T-helper 1 cell treated with Interleukin-12 subunit alpha and Interleukin-12 subunit beta and Interleukin-4 antibody, amounts not matched to agents 30 μg/mL and 1 μg/mL, for 36 hours (primary cell): Measurements from ENCODE around the gene ALDH3B2.
"Not testable (repeated sequence)": the region's sequence is repeated elsewhere in the genome, so short reads cannot be mapped to it uniquely, and the experiment has no call there.

Source experiments
- H3K27ac Mint-ChIP-seq: one replicate; pipeline ENCODE4 v1.8.0; 2021; ENCODE audit warnings: mild to moderate bottlenecking, mixed read lengths
- H3K27me3 Mint-ChIP-seq: one replicate; pipeline ENCODE4 v1.8.0; 2021; ENCODE audit warnings: low read depth, mixed read lengths
- H3K36me3 Mint-ChIP-seq: one replicate; pipeline ENCODE4 v1.8.0; 2021; ENCODE audit warnings: low read depth, mixed read lengths
- H3K4me1 Mint-ChIP-seq: one replicate; pipeline ENCODE4 v1.8.0; 2021; ENCODE audit warnings: low read depth, mixed read lengths
- H3K4me3 Mint-ChIP-seq: one replicate; pipeline ENCODE4 v1.8.0; 2021; ENCODE audit warnings: mild to moderate bottlenecking, moderate library complexity, mixed read lengths
- H3K9me3 Mint-ChIP-seq: one replicate; pipeline ENCODE4 v1.8.0; 2021; ENCODE audit warnings: mixed read lengths

ALDH3B2 gene

DNA sequence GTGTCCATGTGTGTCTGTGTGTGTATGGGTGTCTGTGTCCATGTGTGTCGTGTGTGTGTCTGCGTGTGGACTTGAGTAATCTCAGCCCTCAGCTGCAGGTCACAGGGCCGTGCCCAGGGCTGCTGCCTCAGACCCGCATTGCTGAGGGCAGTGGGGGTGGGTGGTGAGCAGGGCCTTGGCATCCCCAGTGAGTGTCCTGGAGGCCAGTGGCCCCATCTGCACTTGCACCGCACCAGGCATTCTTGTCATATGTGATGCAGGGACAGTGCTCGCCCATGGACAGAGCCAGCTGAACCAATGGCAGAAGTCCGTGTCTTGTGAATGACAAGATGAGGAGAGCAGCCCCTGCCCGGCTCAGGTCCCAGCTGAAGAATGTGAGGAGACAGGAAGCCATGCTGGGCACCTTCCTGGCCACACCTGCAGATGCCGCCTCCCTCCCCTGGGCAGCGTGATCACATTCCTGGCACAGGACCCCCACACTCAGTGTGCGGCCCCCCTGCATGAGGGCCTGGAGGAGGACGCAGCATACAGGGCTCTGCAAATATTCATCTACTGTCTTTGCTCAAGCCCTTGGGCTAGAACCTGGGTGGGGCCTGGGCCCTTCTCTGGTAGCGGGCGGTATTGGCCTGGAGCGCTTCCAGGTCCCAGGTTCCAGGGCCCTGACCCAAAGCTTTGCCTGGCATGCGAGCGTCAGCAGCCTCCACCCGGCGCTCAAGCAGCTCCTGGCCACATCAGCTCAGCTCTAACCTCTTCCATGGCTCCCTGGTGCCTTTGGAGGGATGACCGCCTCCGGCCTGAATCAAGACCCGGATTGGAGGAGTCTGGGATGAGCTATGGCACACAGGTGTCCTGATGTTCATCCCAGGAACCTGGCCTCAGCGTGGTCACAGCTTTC, 3.9 kb downstream of the ALDH3B2 start:
- H3K27me3 Mint-ChIP-seq: no peaks in the 10 kb centered on the region
- H3K36me3 Mint-ChIP-seq: no peaks in the 10 kb centered on the region
- H3K9me3 Mint-ChIP-seq: no peaks in the 10 kb centered on the region
- H3K4me1 Mint-ChIP-seq: no peaks in the 10 kb centered on the region
- no peak overlapping the region for H3K4me3 Mint-ChIP-seq
- H3K27ac Mint-ChIP-seq: no peak overlapping the region

DNA sequence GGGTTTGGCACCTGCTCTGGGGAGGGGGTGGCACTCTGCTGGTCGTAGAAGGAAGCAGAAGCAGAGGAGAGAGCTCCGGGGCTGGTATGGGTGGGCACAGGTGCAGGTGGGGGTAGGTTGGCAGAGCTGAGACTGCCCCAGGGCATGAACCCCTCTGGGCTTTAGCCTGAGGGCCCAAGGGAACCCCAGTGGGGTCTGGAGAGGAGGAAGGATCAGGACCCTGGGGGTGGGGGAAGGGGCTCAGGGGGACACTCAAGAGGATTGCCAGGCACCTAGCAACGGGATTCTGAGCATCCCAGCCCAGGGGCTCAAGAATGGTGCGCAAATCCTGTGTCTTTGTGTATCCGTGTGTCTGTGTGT, 6.3 kb downstream of the ALDH3B2 start:
- H3K27me3 Mint-ChIP-seq: no peaks in the 10 kb centered on the region
- no peaks in the 10 kb centered on the region for H3K36me3 Mint-ChIP-seq
- no peak overlapping the region for H3K27ac Mint-ChIP-seq
- H3K4me3 Mint-ChIP-seq: no peak overlapping the region
- H3K9me3 Mint-ChIP-seq: no peaks in the 10 kb centered on the region
- H3K4me1 Mint-ChIP-seq: no peaks in the 10 kb centered on the region

DNA sequence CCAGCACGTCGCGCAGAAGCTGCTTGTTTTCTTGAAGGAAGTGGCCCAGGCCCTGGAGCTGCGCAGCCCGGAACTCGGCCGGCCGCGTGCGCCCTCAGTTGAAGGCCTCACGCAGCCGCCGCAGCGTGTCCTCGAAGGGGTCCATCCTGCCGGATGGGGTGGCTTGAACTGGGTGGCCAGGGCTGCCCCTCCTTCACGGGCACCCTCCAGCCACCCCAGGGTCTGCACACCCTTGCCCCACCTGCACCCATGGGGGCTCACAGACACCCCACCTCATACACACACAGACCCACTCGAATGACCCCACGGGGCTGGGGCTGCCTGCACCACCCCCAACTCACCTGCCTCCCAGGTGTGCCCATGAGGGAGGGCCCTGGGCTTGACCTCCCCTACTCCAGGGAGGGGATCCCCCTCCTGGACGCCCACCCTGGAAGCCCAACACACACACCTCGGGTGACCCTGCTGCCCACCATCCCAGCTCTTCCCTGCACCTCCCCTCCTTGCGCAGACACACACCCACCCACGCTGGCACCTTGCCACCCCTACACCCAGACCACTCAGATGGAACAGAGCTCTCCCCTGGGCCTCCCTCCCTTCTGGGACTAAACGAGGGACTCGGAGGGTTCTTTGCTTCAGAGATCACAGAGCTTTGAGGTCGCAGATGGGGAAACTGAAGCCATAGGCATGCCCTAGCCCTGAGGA, 6.8 kb downstream of the ALDH3B2 start:
- Mint-ChIP-seq H3K4me1 (no peaks in the 10 kb centered on the region), H3K9me3 (no peaks in the 10 kb centered on the region), H3K36me3 (no peaks in the 10 kb centered on the region), H3K27me3 (no peaks in the 10 kb centered on the region), H3K27ac (no peak overlapping the region), H3K4me3 (no peak overlapping the region)

DNA sequence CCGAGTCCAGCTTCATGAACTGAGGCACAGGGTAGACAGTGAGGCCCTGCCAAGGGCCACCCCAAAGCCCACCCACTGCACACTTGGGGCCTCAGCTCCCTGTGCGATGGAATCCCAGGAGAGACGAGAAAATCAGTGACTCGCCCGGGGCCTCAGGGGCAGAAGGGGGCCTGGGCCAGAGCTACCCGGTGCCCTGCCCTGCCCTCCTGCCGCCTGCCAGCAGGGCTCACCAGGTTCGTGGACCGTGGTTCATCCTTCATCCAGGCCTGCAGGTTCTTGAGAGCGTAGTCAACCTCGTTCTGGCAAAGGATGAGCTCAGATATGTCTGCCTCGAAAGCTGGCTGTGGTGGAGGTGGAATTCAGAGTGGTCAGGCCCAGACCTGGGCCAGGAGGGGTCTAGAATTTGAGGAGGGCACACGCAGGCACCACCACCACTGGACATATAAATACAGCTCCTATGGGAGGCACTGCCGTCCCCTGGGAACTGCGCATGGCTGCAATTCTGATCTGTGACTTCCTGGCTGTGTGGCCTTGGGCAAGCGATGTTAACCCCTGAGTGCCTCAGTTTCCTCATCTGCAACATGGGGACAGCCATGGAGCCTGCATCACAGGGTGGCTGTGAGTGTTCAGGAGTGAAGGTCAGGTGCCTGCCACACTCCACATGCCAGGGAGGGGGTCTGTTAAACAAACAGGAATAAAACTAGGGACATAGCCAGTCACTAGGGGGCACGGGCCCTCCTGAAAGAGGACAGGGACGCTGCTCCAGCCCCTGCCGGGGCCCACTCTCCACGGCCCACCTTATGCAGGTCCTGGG, 7.5 kb downstream of the ALDH3B2 start:
- Mint-ChIP-seq H3K4me3 (no peak overlapping the region), H3K4me1 (no peaks in the 10 kb centered on the region), H3K27ac (no peak overlapping the region), H3K9me3 (no peaks in the 10 kb centered on the region), H3K27me3 (no peaks in the 10 kb centered on the region), H3K36me3 (no peaks in the 10 kb centered on the region)

DNA sequence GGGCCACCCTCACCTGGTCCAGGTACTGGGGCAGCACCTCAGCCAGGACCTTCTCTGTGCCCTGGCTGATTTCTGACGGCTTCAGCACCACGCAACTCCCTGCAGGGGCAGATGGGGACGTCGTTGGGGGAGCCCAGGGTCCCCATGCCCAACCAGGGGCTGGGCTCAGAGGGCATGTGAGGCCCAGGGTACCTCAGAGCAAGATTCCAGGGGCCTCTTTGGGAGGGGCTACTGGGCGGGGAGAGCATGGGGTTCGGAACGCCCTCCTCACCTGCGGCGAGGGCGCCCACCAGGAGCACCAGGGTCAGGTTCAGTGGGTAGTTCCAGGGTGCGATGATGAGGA, 8.1 kb downstream of the ALDH3B2 start:
- Mint-ChIP-seq H3K4me3 (no peak overlapping the region), H3K9me3 (no peaks in the 10 kb centered on the region), H3K36me3 (no peaks in the 10 kb centered on the region), H3K27ac (no peak overlapping the region), H3K4me1 (no peaks in the 10 kb centered on the region), H3K27me3 (peaks cover under 1% of the 10 kb centered on the region)

DNA sequence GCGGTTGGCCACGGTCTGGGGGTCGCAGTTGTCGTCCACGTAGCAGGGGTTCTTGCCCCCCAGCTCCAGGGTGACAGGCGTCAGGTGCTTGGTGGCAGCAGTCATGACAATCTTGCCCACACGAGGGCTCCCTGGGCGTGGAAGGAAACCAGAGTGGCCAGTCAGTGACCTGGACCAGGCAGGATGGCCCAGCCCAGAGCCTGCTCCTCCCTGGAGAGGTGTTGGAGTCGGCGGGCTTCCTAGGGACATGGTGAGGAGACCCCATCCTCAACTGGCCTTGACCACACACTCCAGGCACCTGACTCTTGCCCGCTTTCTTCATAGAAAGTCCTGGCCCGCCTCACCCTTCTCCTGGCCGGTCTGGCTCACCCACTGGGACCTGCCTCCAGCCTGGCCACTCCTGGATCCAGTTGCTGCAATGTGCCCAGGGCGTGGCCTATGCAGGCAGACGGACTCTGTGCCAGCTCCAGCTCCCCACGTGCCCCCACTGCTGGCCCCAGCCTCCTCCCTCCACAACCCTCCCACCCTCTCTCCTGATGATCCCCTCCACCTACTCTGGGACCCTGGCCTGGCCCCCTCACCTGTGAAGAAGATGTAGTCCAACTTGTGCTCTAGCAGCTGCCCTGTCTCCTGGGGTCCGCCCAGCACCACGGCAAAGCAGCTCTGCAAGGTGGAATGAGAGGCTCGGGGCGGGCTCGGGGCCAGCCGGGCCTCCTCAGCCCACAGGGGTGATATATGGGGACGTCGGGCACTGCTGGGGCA, 8.7 kb downstream of the ALDH3B2 start:
- Mint-ChIP-seq H3K4me1 (no peaks in the 10 kb centered on the region), H3K27ac (no peak overlapping the region), H3K4me3 (no peak overlapping the region), H3K27me3 (peaks cover 4% of the 10 kb centered on the region), H3K36me3 (no peaks in the 10 kb centered on the region), H3K9me3 (no peaks in the 10 kb centered on the region)

DNA sequence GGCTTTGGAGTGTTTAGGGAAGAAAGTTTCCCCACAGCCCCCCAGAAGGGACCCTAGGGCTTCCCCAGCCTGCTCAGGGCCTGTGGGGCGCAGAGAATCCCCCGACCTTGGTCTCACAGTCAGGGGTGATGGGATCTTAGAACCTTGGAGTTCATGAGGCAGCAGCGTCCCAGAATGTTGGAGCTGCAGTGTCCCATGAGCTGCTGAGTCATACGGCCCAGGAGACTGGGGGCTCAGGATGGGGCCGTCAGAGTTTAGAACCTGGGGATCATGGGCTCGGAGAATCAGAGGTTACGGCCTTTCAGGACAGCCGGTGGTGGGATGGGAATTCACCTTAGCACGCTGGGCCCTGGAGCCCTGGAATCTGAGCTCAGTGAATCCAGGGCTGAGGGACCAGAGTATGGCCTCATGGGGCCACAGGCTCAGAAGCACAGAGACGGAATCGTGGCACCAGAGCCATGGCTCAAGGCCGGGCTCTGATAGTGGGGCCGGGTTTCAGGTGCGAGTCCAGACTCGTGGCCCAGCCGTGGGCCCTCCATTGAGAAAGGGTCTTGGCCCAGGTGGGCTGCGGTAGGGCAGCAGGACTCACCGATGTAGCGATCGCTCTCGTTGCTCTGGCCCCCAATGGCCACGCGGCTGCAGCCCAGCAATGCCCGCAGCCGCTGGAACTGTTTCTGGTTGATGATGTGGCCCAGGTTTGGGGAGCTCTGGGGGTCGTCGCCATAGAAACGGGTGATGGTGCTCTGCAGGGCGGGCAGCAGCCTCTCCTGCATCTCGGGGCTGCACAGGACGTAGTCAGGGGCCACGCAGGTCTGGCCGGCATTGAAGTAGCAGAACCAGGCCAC, 9.5 kb downstream of the ALDH3B2 start:
- no peak overlapping the region for H3K27ac Mint-ChIP-seq
- no peaks in the 10 kb centered on the region for H3K9me3 Mint-ChIP-seq
- H3K4me1 Mint-ChIP-seq: no peaks in the 10 kb centered on the region
- H3K36me3 Mint-ChIP-seq: no peaks in the 10 kb centered on the region
- peaks cover 4% of the 10 kb centered on the region for H3K27me3 Mint-ChIP-seq
- H3K4me3 Mint-ChIP-seq: no peak overlapping the region

DNA sequence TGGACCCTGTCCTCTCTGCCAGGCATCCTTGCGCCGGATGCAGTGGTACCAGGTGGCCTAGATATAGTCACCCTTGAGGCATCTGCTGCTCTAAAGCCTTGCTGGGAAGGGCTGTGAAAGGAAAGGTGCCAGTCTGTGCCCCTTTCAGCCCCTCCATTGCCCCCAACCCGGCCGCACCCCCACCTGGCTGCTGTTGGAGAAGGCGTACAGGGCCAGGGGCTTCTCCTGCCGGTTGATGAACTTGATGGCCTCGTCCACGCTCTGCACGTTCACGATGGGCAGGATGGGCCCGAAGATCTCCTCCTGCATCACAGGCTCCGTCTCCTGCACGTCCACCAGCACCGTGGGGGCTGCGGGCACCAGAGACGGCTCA, 10.2 kb downstream of the ALDH3B2 start:
- no peak overlapping the region for H3K27ac Mint-ChIP-seq
- H3K9me3 Mint-ChIP-seq: no peaks in the 10 kb centered on the region
- no peak overlapping the region for H3K4me3 Mint-ChIP-seq
- H3K36me3 Mint-ChIP-seq: no peaks in the 10 kb centered on the region
- H3K27me3 Mint-ChIP-seq: peaks cover 4% of the 10 kb centered on the region
- no peaks in the 10 kb centered on the region for H3K4me1 Mint-ChIP-seq

DNA sequence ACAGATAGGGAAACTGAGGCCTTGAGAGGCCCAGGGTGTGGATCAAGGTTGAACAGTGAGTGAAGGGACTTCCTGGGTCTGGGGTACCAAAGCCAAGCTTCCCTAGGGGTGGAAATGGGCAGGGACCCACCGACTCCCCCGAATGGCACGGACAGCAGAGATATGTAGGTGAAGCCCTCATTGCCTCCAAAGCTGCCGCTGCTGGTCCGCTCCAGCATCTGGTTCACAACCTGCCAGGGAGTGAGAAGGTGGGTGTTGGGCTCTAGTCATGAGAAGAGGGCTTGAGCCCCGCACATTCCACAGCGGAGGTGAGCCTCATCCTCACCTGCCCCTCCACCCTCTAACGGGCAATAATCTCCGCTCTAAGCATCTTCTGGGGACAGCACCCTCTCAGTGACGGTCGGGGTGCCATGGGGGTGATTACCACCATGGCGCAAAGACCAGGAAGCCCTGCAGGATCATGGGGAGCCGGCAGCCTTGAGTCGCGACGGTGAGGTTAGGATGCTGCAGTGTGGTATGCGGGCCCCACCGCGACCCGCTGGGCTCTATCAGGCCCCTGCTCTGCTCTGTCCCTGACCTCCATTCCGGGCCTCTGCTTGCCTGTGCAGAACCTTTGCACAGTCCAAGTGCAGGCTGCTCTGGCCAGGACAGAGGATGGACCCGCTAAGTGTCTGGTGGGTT, 10.8 kb downstream of the ALDH3B2 start:
- Mint-ChIP-seq H3K36me3 (no peaks in the 10 kb centered on the region), H3K4me3 (no peak overlapping the region), H3K4me1 (peaks cover 3% of the 10 kb centered on the region), H3K27me3 (peaks cover 4% of the 10 kb centered on the region), H3K9me3 (no peaks in the 10 kb centered on the region), H3K27ac (no peak overlapping the region)

DNA sequence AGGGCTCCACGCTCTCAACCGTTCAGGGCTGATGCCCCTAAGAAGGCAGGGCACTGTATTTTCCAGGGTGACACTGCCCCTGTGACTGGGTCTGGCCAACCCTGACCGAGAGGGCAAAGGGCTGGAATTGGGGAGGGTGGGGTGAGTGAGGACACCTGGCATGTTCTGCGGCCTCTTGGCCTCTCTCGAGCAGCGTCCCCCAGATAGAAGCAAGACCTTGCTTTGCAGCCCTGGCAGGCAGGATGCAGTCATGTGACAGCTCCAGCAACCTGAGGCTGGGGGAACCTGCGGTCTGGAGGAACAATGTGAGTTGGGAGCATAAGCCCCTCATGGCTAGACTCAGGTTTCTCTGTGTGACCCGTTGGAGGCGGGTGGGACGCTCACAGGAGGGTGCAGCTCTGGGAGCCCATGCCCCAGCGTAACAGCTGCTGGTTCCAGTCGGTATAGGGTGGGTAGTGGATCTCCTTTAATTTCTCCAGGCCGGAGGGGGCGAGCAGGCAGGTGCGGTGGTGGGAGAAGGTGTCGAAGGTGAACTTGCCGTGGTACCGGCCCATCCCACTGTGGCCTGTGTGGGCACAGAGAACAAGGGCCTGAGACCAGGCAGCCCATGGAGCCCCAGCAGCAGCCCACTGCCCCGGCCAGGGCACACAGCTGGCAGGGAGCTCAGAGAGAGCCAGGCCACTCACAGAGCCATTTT, 11.4 kb downstream of the ALDH3B2 start:
- Mint-ChIP-seq H3K4me1 (peaks cover 3% of the 10 kb centered on the region), H3K4me3 (no peak overlapping the region), H3K27me3 (peaks cover 4% of the 10 kb centered on the region), H3K36me3 (no peaks in the 10 kb centered on the region), H3K9me3 (no peaks in the 10 kb centered on the region), H3K27ac (no peak overlapping the region)

DNA sequence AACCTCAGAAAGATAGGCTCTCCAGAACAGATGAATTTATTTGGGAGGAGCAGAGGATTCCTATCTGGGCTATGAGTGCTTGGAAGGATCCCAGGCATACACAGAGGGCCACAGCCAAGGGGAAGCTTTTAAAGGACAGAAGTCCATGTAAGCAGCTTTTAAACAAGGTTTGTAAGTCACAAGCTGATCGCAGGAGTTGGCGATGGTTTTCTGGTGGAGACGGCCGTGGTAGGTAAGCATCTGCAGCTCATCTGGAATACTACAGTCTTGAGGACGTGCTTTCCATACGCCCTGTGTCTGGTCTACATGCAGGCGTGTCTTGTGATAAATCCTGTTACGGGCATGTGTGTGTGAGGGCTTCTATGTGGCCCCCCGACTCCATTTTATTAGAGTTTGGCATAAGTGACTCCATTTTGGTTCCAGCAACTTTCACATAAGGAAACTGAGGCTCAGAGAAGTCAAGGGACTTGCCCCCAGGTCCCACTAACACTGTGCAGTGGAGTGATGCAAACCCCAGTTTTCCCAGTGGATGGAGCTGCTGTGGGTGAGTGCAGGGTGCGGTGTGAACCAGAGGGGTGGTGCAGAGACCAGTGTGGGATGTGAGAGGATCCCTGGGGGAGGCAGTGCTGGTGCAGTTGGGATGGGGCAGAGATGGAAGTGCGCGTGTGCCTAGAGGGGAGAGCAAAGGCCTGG, 12.1 kb downstream of the ALDH3B2 start:
- Mint-ChIP-seq H3K36me3 (no peaks in the 10 kb centered on the region), H3K27me3 (peaks cover 4% of the 10 kb centered on the region), H3K27ac (no peak overlapping the region), H3K4me3 (no peak overlapping the region), H3K9me3 (no peaks in the 10 kb centered on the region), H3K4me1 (peaks cover 3% of the 10 kb centered on the region)

DNA sequence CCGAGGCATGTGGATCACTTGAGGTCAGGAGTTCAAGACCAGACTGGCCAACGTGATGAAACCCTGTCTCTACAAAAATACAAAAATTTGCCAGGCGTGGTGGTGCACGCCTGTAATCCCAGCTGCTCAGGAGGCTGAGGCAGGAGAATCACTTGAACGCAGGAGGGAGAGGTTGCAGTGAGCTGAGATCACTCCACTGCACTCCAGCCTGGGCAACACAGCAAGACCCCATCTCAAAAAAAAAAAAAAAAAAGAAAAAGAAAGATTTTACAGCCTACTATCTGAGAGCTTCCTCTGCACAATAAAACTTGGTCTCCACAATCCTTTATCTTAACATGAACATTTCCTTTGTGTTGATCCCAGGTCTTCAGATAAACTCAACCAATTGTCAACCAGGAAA, 13.7 kb downstream of the ALDH3B2 start:
- not testable (repeated sequence) for H3K9me3 Mint-ChIP-seq, H3K27ac Mint-ChIP-seq, H3K4me3 Mint-ChIP-seq, H3K36me3 Mint-ChIP-seq, H3K27me3 Mint-ChIP-seq, H3K4me1 Mint-ChIP-seq
